ENCODE results near the gene SLC43A1. TPM values are rescaled to one million over a fixed set of nuclear protein-coding genes. Genes with fewer than 3 reads are reported as not detected.
A peak's percentile ranks its signal among the peaks of the same experiment; 100 is the strongest.

Gene SLC43A1
- polyA plus RNA-seq, 3 donors = 5.4 to 6.2 (median 5.8) TPM

DNA sequence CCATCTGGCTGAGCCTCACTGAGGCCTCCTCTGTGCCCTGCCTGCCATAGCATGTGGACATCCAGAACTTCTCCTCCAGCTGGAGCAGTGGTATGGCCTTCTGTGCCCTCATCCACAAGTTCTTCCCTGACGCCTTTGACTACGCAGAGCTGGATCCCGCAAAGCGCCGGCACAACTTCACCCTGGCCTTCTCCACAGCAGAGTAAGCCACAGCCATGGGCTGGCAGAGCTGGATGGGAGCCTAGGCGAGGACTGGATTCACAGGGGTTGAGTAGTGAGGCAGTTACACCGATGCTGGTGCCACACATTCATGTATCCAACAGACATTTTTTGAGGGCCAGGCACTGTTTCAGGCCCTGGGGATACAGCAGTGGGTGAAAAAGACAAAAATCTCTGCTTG is 30.9 kb upstream of the SLC43A1 start:
- Histone ChIP-seq H2AFZ (ENCODE audit: insufficient read depth, low read depth, low read length, poor library complexity, severe bottlenecking) (no peak overlapping the region), H3K4me1 (ENCODE audit: control insufficient read depth in 1 of 2, insufficient read depth in 2 of 2, low read length in 2 of 2) (peaks cover 11% of the 10 kb centered on the region in 2 donors), H3K9ac (ENCODE audit: insufficient read depth, low read length, poor library complexity, severe bottlenecking) (no peak overlapping the region), H4K20me1 (ENCODE audit: insufficient read depth, low read length) (peaks cover 14% of the 10 kb centered on the region), H3K79me2 (ENCODE audit: insufficient read depth, low read length) (no peaks in the 10 kb centered on the region), H3K4me3 (replicated peaks in 1 of 3; ENCODE audit: low read depth in 2 of 3, low read length in 3 of 3) (no peak overlapping the region), H3K27ac (ENCODE audit: low read depth in 1 of 2, low read length in 2 of 2) (no peak overlapping the region), H3K36me3 (replicated peaks in 1 of 2; ENCODE audit: control insufficient read depth in 1 of 2, insufficient read depth in 2 of 2, low read length in 2 of 2) (peaks cover 31 to 48% of the 10 kb centered on the region in 2 donors), H3K27me3 (ENCODE audit: control insufficient read depth in 2 of 2, insufficient read depth in 2 of 2, low read length in 2 of 2) (no peaks in the 10 kb centered on the region), H3K9me3 (replicated peaks in 1 of 2; ENCODE audit: control insufficient read depth in 1 of 2, insufficient read depth in 1 of 2, low read length in 2 of 2) (no peaks in the 10 kb centered on the region), H3K4me2 (replicated peaks; ENCODE audit: extremely low read depth, low read length, poor library complexity, severe bottlenecking) (no peak overlapping the region)
- no peak for DNase-seq
- H3K27ac Mint-ChIP-seq = no peak overlapping the region
- intact Hi-C loops (cut with micrococcal nuclease) = no loop called here
- no peaks in the 10 kb centered on the region for H3K9me3 Mint-ChIP-seq
- peaks cover 12% of the 10 kb centered on the region for H3K4me1 Mint-ChIP-seq
- H3K4me3 Mint-ChIP-seq = no peak overlapping the region
- peaks cover 0 to 5% (median 0%) of the 10 kb centered on the region in 3 donors for H3K27me3 Mint-ChIP-seq (ENCODE audit: low read depth in 3 of 3)
- TF ChIP-seq, protein P1, sequence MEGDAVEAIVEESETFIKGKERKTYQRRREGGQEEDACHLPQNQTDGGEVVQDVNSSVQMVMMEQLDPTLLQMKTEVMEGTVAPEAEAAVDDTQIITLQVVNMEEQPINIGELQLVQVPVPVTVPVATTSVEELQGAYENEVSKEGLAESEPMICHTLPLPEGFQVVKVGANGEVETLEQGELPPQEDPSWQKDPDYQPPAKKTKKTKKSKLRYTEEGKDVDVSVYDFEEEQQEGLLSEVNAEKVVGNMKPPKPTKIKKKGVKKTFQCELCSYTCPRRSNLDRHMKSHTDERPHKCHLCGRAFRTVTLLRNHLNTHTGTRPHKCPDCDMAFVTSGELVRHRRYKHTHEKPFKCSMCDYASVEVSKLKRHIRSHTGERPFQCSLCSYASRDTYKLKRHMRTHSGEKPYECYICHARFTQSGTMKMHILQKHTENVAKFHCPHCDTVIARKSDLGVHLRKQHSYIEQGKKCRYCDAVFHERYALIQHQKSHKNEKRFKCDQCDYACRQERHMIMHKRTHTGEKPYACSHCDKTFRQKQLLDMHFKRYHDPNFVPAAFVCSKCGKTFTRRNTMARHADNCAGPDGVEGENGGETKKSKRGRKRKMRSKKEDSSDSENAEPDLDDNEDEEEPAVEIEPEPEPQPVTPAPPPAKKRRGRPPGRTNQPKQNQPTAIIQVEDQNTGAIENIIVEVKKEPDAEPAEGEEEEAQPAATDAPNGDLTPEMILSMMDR (IDR thresholded peaks at IDR 0.05) = no peak
- H3K36me3 Mint-ChIP-seq = peaks cover 41 to 48% of the 10 kb centered on the region in 2 donors
- 100% methylated on average over 1 of the region's 7 CpGs for WGBS (ENCODE audit: insufficient coverage)

DNA sequence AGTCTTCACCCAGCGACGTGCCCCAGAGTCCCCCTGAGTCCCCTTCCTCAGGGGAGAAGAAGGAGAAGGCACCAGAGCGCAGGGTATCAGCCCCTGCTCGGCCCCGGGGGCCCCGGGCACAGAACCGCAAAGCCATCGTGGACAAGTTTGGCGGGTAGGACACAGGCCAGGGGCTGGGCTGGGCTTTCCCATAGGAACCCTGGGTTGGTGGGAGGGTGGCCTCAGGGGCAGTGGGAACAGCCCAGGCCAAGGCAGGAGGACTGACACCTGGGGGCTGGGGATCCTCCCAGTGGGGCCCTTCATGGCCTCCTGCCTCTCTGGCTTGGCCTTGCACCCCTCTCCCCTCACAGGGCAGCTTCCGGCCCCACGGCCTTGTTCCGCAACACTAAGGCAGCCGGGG is 30.4 kb upstream of the SLC43A1 start:
- Histone ChIP-seq H2AFZ (ENCODE audit: insufficient read depth, low read depth, low read length, poor library complexity, severe bottlenecking) (no peak overlapping the region), H3K27ac (ENCODE audit: low read depth in 1 of 2, low read length in 2 of 2) (no peak overlapping the region), H3K36me3 (replicated peaks in 1 of 2; ENCODE audit: control insufficient read depth in 1 of 2, insufficient read depth in 2 of 2, low read length in 2 of 2) (peaks cover 27 to 43% of the 10 kb centered on the region in 2 donors), H3K4me3 (replicated peaks in 1 of 3; ENCODE audit: low read depth in 2 of 3, low read length in 3 of 3) (no peak overlapping the region), H3K4me1 (ENCODE audit: control insufficient read depth in 1 of 2, insufficient read depth in 2 of 2, low read length in 2 of 2) (peaks cover 11% of the 10 kb centered on the region in 2 donors), H3K4me2 (replicated peaks; ENCODE audit: extremely low read depth, low read length, poor library complexity, severe bottlenecking) (no peak overlapping the region), H3K27me3 (ENCODE audit: control insufficient read depth in 2 of 2, insufficient read depth in 2 of 2, low read length in 2 of 2) (no peaks in the 10 kb centered on the region), H3K79me2 (ENCODE audit: insufficient read depth, low read length) (no peaks in the 10 kb centered on the region), H4K20me1 (ENCODE audit: insufficient read depth, low read length) (peaks cover 14% of the 10 kb centered on the region), H3K9ac (ENCODE audit: insufficient read depth, low read length, poor library complexity, severe bottlenecking) (no peak overlapping the region), H3K9me3 (replicated peaks in 1 of 2; ENCODE audit: control insufficient read depth in 1 of 2, insufficient read depth in 1 of 2, low read length in 2 of 2) (no peaks in the 10 kb centered on the region)
- intact Hi-C loops (cut with micrococcal nuclease) = no loop called here
- H3K4me3 Mint-ChIP-seq = no peak overlapping the region
- TF ChIP-seq, protein P1 (IDR thresholded peaks at IDR 0.05) = no peak
- peak overlapping the region in 1 of 7 donors; percentile 30 for H3K27ac Mint-ChIP-seq
- no peaks in the 10 kb centered on the region for H3K9me3 Mint-ChIP-seq
- peaks cover 0 to 5% (median 0%) of the 10 kb centered on the region in 3 donors for H3K27me3 Mint-ChIP-seq (ENCODE audit: low read depth in 3 of 3)
- H3K36me3 Mint-ChIP-seq = peaks cover 38 to 44% of the 10 kb centered on the region in 2 donors
- 93% methylated on average over 9 of the region's 13 CpGs for WGBS (ENCODE audit: insufficient coverage)
- DNase-seq = no peak
- H3K4me1 Mint-ChIP-seq = peaks cover 12% of the 10 kb centered on the region
